Right hindlimb (tissue), 1 donor: ENCODE measurements around the gene CNTNAP3.
A peak's percentile ranks its signal among the peaks of the same experiment; 100 is the strongest.
"Not testable (repeated sequence)": the region's sequence is repeated elsewhere in the genome, so short reads cannot be mapped to it uniquely, and the experiment has no call there.

ENCODE experiments used
- DNase-seq: peaks from one replicate; pipeline ENCODE4 v3.0.0-alpha.2; 2018

Gene CNTNAP3

DNA sequence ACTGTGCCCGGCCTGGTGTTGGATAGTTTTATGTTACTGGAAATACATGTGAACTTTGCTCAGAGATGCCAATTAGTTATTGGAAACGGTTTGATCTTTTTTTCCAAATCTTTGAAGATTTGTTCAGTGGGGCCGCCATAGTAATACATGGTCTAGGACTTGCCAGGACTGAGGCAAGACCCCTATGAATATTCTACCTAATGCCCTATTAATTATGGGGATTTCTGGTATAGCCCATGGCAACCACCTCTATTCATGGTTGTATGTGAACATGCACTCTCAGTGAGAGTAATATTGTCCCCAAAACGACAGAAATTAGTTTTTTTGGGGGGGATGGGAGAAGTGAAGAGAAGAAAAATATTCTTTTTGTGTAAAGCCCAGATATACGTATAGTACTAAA lies 220.3 kb downstream of the CNTNAP3 start:
- not testable (repeated sequence) for DNase-seq

DNA sequence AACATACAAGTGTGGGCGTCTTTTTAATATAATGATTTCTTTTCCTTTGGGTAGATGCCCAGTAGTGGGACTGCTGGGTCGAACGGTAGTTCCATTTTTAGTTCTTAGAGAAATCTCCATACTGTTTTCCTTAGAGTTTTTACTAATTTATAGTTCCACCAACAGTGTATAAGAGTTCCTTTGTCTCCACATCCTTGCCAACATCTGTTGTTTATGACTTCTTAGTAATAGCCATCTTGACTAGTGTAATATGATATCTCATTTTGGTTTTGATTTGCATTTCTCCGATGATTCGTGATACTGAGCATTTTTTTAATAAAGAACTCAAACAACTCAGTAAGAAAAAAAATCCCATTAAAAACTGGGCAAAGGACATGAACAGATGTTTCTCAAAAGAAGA lies 225.0 kb downstream of the CNTNAP3 start:
- DNase-seq, result not testable (repeated sequence)

DNA sequence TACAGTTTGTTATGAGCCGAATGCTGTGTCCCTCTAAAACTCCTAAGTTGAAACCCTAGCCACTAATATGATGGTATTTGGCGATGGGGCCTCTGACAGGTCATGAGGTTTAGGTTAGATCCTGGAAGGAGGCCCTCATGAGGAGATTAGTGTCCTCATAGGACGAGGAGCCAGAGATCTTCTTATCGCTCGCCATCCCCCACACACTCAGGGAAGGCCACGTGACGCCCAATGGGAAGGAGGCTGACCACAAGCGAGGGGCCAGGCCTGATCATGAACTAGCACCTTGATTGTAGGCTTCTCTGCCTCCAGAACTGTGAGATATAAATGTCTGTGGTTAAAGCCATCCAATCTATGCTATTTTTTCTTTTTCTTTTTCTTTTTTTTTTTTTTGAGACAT lies 233.5 kb downstream of the CNTNAP3 start:
- DNase-seq, result not testable (repeated sequence)

GRCh38 chr9:39046833-39047232 lies 241.1 kb downstream of the CNTNAP3 start:
- not testable (repeated sequence) for DNase-seq

GRCh38 chr9:39042352-39042803 lies 245.6 kb downstream of the CNTNAP3 start:
- not testable (repeated sequence) for DNase-seq

- DNase-seq, result not testable (repeated sequence)
These were observed 246.2 kb downstream of the CNTNAP3 start for GRCh38 chr9:39041774-39042173.

DNA sequence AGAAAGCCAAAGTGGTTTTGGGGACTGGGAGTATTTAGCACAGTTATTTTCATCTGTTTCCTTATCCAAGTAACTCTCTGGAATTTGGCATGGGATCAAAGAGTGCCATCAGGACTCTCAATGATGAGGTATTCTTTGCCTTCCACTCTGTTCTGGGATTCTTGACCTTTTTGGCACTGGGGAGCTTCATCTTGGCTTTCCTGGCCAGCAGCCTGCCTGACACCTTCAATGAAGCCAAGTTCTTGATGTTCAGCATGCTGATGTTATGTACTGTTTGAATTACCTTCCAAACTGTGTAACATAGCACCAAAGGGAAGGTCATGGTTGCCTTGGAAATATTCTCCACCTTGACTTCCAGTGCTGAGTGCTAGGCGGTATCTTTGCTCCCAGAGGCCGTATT lies 248.8 kb downstream of the CNTNAP3 start:
- peak; percentile 41 for DNase-seq

DNA sequence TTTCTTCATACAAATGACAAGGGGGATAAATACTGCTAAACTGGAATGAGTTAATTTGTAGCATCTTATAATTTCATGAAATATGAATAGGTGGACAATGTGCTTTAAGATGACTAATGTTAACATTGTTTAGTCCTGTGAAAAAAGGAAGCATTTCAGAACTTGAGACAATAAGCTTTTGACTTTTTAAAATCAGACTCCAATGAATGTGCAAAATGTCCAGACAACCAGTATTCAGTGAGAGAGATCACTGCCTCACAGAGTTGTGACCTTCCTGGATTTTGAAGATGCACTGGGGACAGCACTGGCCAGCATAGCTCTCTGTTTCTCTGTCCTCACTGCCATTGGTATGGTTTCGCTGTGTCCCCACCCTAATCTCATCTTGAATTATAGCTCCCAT lies 249.7 kb downstream of the CNTNAP3 start:
- not testable (repeated sequence) for DNase-seq

GRCh38 chr9:39033849-39034248 lies 254.1 kb downstream of the CNTNAP3 start:
- DNase-seq, result not testable (repeated sequence)

DNA sequence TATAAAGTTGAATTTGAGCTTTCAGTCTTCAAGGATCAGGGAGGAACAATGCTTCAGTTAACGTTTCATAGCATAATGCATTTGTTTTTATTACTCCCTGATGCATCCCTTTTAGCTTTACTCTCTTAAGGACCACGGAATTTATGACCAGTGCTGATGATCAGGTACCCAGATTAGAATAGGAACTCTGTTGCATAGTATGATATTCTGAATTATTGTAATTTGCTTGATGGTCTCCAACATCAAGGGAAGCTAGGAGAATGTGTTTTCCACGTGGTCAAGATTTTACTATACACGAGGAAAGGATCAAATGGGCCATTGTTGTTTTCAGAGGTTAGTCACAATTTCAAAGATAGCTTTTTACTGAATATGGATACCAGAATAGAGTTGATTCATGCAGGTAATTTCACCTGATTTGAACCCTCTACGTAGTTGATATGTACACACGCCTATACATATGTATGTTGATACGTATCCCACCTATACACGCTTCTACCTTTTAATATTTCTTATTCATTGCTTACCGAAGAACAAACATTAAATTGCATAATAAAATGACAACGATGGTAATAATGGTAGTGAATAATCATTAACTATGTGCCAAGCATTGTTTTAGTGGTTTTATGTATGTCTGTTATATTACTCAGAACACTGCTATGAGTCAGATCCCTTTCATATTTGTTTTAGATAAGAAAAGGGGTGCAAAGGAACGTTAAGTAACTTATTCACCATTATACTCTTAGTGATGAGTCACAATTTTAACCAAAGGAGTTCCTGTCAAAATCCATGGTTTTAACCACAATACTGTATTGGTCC lies 257.6 kb downstream of the CNTNAP3 start:
- DNase-seq, result not testable (repeated sequence)

DNA sequence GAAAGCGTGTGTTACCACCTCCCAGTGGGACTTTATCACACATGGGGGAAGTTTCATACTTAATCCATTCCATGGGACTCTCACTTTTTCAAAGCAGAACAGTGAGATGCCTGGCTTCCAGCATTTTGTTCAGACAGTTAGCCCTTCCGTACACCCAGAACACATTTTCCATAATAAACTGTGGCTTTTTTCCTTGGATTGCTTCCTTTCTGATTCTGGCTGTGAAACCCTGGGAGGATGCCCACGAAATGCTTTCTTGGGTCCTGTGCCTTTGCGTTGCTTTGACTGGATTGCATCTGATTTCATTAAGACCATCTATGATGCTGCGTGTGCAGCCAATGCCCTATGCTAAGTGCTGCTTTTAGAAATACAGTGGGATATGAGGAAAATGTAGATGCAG lies 259.1 kb downstream of the CNTNAP3 start:
- not testable (repeated sequence) for DNase-seq

GRCh38 chr9:39028168-39028567 lies 259.8 kb downstream of the CNTNAP3 start:
- not testable (repeated sequence) for DNase-seq

DNA sequence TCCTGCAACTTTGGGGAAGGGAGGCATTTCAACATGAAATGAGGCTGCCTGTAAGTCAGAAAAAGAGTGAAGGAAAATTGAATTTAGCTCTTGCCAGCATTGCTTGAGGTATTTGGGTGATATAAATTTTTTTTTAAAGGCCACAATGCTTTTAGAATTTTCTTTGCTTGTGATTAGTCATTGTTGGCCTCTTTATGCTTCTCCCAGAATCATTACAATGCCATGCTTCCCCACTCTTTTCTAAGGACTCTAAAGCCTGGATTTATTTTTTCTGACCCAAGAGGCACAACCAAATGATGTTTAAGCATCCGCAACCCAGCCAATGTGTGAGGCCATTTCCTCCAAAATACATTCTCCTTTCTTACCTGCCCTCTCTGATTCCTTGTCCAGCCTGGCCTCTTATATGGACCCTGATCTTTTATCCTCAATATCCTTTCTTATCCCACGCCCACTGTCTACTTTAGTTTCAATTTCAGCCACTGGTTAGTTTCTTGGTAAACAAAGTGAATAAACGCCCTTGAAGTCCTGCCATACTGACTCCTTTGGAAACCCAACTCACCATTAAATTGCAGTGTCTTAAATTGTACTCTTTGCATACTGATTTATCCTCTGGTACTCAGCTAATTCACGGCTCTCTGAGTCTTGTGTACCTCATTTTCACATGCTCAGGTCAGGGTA lies 261.9 kb downstream of the CNTNAP3 start:
- DNase-seq, result not testable (repeated sequence)
